Mammary epithelial cell (primary cell): Measurements from ENCODE around the gene CASP14.

ENCODE experiments used
- CTCF ChIP-seq, 2 donors: IDR thresholded peaks in 1 of 2; conservative IDR thresholded peaks in 1 of 2; 2 replicates each; pipeline ENCODE4 v1.5.1; 2011 to 2012; ENCODE audit warnings: inconsistent platforms in 2 of 2, low read length in 2 of 2, mild to moderate bottlenecking in 2 of 2, control low read depth in 1 of 2, low read depth in 1 of 2; ENCODE audit not compliant: insufficient read depth in 1 of 2; ENCODE audit errors: extremely low read depth in 1 of 2
- EZH2 ChIP-seq: IDR thresholded peaks from 2 replicates; pipeline ENCODE4 v1.6.1; 2012; ENCODE audit warnings: low read length, inconsistent platforms, borderline replicate concordance

DNA sequence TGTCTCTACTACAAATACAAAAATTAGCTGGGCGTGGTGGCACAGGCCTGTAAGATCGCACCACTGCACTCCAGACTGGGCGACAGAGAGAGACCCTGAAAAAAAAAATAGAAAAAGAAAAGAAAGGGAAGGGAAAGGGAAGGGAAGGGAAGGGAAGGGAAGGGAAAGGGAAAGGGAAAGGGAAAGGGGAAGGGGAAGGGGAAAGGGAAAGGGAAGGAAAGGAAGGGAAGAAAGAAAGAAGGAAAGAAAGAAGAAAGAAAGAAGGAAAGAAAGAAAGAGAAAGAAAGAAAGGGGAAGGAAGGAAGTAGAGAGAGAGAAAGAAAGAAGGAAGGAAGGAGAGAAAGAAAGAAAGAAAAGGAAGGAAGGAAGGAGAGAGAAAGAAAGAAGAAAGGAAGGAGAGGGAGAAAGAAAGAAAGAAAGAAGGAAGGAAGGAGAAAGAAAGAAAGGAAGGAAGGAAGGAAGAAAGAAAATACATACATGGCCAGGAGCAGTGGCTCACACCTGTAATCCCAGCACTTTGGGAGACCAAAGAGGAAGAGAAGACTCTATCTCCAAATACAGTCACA, 49.8 kb downstream of the CASP14 start:
- TF ChIP-seq EZH2 (no peak), CTCF (conservative IDR thresholded peaks at IDR 0.05 in 1 of 2, IDR thresholded peaks at IDR 0.05 in 1 of 2; ENCODE audit: extremely low read depth in 1 of 2, insufficient read depth in 1 of 2, low read depth in 1 of 2, low read length in 2 of 2) (no peak)
